GM19351 (cell line): ENCODE measurements around the gene GMPPA.

Experiments used
- ATAC-seq: cut with Tn5 transposase; IDR thresholded peaks from one replicate; pipeline ENCODE4 v1.9.1; 2021; ENCODE audit warnings: mild to moderate bottlenecking, moderate library complexity; ENCODE audit not compliant: unreplicated experiment

GMPPA gene

DNA sequence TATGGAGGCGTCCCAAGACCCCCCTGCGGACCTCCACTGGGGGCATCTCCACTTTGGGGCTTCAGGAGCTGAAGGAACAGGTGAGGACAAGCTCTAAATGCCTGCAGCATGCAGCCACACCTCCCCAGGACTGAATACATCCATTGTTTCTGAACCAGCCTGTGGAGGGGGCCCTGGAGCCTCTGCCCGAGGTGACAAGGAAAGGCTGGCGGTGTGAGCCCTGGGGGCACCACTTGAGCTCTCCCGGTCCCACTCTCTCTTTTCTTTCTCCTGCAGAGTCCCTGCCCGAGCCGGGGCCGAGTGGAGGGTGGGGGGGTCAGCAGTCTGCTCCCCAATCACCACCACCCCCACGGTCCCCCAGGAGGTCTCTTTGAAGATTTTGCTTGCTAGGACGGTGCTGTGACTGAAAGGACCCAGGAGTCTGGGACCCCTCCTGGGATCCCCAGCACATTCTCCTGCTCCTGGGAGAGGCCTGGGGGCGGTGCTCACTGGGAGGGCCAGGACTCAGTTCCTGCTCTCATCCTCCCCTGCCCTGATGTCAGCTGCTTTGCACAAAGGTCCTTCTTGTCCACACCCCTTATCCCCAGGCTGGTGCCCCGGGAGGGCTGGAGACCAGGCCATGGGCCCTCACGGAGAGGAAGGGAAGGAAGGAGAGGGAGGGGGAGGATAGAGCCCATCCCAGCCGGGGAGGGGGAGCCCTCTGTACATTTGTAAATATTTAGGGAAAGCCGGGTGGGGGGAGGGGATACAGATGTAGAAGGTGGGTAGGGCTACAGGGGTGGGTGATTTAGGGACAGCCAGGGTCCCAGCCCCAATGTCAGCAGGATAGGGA lies 39.2 kb downstream of the GMPPA start:
- no peak for ATAC-seq

DNA sequence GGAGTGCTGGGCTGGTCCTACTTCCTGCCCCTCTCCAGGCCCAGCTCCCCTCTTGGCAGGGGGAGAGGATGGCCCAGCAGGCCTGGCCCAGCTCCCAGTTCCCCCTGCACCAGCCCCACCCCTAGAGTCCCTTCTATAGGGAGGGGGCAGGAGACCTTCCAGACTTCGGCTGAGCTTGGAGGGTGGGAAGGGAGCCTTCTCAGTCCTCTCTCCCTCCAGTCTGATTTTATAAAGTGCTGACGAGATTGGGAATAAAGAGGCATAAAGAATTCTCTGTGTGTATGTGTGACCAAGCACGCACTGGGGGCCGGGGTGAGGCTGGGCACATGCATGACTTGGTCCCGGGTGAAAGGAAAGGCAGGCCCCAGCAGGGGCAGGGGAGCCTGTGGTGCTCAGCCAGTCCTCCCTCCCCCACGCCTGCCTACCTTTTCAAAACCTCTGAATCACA lies 39.8 kb downstream of the GMPPA start:
- no peak for ATAC-seq

DNA sequence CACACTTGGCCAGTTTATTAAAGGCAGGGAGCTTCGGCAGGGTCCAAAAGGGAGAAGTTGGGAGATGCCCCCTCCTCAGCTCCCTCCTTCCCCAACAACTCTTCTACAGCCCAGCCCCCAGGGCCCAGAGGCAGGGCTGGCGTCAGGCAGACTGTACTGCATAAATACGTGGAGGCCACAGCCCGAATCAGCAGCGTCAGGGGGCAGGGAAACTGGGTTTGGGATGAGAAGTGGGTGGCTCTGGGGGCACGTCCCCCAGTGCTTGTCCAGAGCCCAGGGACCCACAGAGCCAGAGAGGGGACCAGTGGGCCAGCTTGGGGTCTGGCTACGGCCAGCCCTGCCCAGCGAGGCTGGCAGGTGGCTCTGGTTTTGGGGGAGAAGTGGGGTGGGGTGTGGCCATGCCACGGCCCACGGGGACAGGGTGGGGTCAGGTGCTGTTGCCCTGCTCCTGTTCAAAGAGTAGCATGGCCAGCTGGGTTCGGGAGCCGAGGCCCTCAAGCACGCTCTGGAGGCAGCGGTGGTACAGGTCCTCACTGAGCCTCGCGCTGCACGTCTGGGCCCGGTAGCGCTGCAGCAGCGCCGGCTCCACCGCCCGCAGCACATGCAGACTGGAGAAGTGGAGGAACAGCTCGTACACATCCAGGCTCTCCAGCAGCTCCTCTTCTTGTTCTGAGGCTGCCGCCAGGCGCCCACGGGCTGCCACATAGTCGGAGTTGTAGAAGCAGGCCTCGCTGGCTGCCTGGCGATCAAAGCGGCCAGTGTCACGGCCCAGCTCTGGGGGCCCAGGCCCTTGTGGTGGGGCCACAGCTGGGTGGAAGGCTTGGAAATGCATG lies 40.5 kb downstream of the GMPPA start:
- ATAC-seq = no peak

DNA sequence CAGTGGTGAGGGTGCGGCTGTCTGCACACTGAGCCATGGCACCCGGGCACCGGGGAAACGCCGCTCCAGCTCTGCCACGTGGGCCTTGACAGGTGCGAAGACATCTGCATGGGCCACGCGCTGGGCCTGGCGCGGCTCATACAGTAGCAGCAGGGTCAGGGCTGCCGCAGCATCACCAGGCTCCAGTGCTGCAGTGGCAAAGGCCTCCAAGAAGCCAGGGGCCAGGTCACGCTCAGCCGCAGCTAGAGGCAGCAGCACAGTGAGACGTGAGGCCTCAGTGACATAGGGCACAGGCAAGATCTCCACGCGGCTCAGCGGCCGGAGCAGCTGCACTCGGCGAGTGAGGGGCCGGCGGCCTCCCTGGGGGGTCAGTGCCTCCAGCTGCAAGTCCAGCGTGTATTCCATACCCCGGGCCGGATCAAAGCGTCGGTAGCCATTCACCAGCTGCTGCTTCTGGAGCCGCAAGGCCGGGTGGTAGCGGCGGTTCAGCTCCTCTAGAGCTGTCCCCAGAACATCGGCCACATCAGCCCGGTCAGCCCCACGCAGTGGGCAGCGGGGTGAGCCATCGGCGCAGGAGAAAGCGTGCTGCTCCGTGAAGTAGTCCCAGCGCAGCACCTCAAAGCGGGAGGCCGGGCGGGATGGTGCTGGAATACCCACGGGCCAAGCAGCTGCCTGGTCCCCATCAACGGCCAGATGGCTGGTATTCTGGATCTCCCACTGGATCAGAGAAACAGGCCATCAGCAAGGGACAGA lies 41.4 kb downstream of the GMPPA start:
- no peak for ATAC-seq

DNA sequence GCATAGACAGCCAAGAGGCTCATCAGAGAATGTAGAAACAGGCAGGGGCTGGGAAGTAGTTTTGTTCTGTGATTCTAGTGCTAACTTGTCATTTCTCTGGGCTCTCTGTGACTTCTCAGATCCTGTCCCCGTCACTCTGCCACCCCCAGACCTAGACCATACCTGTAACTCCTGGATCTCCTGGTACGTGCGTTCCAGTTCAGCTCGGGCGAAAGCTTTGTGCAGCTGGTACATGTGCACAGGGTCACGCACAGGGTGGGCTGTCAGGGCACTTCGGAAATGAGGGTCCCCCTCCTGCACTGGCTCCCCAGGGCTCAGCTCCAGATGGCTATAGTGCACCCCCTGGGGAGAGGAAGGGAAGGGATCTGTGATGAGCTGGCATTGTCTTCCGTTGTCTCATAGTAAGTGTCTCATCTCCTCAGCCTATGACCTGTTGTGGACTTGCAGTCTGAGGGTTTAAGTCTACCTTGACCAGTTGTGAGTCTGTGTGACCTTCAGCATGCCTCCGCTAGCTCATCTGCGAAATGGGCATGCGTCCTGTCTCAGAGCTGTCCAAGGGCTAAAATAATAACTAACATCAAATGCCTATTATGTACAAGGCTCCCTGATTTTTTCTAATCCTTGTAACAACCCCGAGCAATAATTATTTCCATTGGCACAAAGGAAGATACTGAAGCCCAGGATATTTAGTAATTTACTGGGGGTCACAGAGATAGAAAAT lies 42.3 kb downstream of the GMPPA start:
- no peak for ATAC-seq

DNA sequence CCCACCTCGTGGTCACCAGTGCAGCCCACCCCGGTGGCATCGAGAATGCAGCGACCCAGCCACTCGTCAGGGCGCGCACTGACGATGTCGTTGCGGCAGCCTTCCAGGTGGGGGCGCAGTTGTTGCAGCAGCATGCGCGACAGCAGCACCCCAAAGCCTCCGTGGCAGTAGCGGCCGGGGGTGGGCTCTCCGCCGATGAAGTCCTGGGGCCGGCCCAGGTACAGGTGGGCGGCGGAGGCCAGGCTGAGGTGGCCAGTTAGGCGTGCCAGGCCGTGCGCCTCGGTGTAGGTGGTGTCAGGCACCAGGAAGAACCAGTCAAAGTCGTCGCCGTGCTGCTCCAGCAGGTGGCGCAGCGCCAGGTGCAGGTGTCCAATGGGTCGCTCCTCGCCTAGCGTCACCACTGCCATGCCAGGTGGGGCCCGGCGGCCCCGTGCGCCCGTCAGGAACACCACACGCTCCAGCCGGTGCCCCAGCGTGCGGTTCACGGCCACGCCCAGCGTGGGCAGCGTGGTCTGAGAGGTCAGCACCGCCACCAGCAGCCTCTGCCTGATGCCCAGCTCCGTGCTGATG lies 43.0 kb downstream of the GMPPA start:
- peak; percentile 57 for ATAC-seq

DNA sequence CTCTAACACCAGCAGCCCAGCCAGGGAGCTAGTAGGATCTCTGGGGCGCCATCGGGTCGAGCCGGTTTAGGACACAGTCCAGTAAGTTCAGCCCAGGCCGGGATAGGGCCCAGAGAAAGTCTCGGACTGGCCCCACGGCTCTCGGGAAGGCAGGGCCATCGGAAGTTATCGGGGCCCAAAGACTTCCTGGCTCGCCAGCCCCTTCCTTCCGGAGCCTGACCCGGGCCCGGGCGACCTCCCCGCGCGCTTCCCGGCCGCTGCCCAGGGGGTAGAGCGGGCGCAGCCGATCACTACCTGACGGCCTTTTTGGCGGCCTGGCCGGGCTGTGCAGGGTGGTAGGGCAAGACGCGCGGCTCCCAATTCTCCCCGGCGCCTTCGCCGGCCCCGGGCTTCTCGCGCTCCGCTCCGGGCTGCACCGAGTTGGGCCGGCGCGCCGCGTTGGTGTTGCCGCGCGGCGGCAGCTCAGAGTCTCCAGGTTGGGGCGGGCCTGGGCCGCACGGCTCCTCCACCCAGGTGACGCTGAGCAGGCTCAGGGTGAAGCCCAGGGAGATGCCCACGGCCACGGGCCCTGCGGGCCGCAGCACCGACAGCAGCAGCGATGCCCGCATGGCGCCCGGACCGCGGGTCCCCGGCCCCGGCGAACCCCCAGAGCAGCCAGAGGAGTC lies 44.4 kb downstream of the GMPPA start:
- ATAC-seq = peak; percentile 32

DNA sequence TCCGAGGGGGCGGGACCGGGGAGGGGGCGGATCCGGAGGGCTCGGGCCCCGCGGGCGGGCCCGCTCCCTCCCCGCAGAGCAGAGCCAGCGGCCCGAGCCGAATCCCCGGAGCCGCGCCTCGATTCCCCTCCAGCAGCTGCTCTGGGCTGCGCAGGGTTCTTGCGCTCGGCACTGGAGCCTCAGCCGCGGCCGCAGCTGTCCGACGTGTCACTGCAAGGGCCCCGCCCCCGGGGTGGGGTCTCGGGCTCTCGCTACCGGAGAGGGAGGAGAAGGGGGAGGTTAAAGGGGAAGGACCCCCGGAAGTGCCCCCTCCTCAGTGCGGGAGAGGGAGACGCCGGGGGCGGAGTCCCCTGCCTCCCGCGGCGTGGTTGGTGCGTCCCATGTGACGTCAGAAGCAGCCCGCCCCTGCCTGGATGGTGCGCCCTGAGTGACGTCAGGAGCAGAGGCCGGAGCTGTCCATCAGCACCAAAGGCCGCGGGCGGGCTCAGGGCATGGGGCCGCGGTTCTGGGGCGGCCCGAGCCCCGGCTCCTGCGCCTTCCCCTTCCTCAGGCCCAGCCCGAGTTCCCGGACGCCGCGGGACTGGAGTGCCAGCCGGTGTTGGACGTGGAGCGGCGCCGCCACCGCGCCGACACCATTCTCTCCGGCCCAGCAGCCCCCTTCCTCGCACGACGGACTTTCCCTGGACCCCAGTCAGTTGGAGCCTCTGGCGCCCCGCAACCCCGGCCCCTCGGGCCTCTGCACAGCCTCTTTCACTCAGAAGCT lies 45.1 kb downstream of the GMPPA start, which contains the start of the genes CHPF and TMEM198:
Gene CHPF, minus strand, starts transcription at position 214 of the 763 bp plus-strand sequence. CDS start 271 bp downstream, outside the sequence.
Gene TMEM198, plus strand, starts transcription at position 433 of the 763 bp plus-strand sequence. CDS start 700 bp downstream, outside the sequence.
- peak; percentile 75 for ATAC-seq

DNA sequence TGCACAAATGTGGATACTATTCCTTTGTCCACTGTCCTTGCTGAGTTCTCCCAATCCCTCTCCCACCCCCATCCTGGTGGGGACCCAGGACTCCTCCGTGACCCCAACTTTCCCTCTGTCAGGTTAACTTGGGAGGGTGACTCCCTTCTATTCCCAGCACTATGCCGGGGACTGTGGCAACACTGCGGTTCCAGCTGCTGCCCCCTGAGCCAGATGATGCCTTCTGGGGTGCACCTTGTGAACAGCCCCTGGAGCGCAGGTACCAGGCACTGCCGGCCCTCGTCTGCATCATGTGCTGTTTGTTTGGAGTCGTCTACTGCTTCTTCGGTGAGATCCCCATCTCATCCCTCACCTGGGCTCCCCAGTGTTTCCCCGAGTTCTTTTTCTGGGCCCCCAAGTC lies 45.9 kb downstream of the GMPPA start:
- ATAC-seq = no peak

DNA sequence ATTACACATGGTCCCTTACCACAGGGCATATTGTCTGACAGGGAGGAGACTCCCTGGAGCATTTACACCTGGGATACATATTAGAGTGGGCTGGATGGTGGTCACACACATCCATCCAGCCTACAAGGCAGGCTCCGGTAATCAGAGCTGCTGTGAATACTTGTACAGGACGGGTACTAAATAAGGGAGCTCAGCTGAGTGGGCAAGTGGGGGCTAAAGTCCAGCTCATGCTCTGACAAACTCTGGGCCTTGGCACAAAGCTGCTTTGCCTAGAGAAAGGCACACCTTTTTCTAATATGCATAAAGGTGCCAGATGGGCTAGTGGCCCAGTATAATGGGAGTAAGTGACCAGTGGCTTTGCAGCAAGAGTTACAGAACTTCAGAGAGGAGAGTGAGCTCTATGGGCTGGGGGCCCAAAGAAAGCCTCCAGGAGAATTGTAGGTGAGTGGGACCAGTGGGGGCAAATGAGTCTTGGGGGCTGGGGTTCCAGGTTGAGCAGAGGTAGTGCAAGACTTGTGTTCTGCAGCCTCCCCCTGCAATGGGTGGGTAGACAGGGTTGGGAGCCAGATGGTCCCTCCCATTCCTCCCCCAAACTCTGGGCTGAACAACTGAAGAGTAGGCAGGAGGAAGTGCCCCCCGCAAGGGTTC lies 46.7 kb downstream of the GMPPA start:
- no peak for ATAC-seq

DNA sequence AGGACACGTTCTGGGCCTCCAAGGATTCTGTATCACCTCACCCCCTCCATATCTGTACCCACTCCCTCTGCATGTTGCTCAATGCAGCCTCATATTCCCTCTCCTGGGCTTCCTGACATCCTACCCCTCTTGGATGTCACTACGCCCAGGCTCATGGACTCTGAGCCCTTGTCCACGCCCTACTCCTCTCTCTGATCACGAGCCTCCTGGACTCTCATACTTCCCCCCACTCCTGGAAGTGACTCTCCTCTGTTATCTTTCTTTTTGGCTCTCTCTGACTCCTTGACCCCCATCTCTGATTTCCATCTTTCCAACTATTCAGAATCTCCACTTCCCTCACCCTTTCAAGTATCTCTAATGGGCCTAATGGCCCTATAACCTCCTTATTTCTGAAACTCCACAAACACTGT lies 47.3 kb downstream of the GMPPA start:
- no peak for ATAC-seq

DNA sequence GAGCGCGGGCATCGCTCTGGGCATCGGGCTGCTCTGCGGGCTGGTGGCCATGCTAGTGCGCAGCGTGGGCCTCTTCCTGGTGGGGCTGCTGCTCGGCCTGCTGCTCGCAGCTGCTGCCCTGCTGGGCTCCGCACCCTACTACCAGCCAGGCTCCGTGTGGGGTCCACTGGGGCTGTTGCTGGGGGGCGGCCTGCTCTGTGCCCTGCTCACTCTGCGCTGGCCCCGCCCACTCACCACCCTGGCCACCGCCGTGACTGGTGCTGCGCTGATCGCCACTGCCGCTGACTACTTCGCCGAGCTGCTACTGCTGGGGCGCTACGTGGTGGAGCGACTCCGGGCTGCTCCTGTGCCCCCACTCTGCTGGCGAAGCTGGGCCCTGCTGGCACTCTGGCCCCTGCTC lies 48.9 kb downstream of the GMPPA start:
- no peak for ATAC-seq

DNA sequence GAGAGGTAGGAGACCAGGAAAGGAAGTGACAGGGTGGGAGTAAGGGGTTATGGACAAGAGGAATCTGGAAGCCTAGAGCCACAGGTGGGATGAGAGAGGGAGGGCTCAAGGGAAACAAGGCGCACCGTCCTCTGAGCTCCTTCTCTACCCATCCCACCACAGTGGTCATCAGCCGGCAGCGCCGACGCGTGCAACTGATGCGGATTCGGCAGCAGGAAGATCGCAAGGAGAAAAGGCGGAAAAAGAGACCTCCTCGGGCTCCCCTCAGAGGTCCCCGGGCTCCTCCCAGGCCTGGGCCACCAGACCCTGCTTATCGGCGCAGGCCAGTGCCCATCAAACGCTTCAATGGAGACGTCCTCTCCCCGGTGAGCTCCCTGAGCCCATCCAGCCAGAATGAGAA lies 50.3 kb downstream of the GMPPA start:
- ATAC-seq = no peak

DNA sequence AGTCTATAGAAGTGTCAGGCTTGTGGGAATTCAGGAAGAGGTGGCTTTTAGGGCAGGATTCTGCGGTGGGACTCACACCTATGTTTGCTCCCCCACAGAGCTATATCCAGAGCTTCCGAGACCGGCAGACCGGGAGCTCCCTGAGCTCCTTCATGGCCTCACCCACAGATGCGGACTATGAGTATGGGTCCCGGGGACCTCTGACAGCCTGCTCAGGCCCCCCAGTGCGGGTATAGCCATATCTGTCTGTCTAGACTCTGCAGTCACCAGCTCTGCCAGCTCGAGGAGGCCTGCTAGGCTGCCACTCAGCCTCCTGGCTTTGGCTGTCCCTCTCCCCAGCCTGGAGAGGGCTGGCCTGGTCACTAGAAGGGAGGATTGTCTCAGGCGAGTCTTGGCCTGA lies 50.9 kb downstream of the GMPPA start:
- ATAC-seq = no peak

DNA sequence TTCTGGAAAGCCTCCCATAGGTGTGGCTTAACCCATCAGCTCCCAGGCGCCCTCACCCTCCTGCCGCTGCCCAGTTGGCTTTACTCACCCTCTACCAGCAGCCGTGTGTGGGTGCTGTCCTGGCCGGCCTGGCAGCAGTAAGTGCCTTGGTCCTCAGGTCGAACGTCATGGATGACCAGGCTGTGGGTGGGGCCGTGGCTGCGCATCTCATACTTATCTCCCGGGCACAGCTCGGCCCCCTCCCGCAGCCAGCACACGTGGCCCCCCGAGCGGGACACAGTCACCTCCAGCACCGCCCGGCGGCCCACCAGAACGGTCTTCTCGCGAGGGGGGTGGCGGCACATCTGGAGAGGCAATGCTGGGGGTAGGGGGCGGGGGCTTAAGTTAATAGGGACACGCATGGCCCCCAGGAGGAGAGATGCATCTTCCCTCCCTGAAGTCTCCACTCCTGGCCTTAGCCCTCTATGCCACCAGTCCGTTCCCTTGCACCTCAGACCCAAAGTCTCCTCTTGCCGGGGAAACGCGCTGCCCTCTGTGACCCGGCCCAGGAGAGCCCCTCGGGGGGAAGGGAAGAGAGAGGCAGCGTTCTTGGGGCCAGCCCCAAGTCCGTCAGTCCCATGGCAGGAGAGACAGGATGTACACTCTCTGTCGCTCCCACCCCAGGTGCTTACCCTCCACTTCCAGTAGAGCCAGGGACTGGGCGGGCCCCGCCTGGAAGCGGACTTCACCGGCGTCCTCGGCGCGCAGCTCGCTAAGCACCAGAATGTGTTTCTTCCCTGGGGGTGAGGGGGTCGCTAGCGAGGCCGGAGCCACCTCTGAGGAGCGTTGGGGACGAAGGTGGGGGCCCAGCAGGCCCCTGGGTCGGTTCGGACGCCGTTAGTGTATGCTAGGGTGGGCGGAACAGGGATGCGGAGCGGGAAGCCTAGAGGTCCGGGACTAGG lies 53.0 kb downstream of the GMPPA start:
- ATAC-seq = peak; percentile 7

DNA sequence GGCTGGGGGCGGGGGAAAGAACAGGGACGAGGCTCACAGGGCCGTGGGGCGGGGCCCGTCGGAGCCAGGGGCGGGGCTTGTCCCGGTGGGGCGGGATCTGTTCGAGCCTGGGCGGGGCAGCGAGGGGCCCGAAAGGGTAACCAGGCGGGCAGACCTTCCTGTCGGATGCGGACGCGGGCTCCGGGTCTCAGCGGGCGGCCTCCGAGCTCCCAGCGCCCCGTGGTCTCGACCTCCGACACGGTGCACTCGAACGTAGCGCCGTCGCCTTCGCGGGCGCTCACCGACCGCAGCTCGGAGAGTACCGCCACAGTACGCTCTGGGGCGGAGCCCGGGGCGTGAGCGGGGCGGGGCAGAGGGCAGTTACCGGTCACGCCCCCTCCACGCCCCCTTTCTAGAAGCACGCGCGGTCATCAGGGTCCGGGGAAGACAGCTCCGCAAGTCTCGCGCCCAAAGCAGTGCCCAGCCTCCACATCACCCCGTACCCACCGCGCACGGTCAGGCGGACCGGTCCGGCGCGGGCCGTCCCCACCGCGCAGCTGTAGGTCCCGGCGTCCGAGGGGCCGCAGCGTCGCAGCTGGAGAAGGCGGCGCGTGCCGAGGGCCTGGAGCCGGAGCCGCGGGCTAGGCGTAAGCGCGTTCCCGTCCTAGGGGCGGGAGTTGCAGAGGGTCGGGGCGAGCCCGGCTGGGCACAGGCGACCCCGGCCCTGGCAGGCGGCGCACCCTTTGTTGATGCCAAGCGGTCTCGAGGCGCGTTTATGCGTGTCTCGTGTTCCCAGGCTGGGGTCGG lies 53.9 kb downstream of the GMPPA start:
- peak; percentile 86 for ATAC-seq

DNA sequence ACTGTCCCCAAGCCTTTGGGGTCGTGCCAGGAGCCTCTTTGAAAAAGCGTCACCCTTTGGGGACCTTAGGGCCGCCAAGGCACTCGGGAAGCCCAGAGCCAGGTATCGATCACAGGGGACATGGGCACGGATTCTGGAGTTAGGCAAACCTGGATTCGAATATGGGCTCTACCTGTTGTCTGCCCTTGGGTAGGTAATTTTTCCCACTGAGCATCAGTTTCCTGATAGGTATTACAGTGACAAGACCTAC lies 54.4 kb downstream of the GMPPA start:
- ATAC-seq = no peak
